Endothelial cell of hepatic sinusoid (primary cell): ENCODE measurements around the gene HSD11B1L.
"Not testable (repeated sequence)": the region's sequence is repeated elsewhere in the genome, so short reads cannot be mapped to it uniquely, and the experiment has no call there.

Experiments
- in situ Hi-C: cut with HindIII; loops from 2 replicates; pipeline ENCODE4 v1.10.0; 2017; ENCODE audit warnings: low sequenced_read_pairs

Gene HSD11B1L

GRCh38 chr19:5719961-5720790 is 39.3 kb downstream of the HSD11B1L start, which contains the start of the genes CATSPERD and LONP1:
Gene CATSPERD, plus strand, starts transcription at chr19:5720637. Its CDS starts 101 bp downstream, at chr19:5720738.
Gene LONP1, minus strand, starts transcription at chr19:5720146. Its CDS starts 14 bp downstream, at chr19:5720132.
- in situ Hi-C loops: no loop called here

GRCh38 chr19:5727453-5728050 is 46.7 kb downstream of the HSD11B1L start:
- in situ Hi-C loops: no loop called here

DNA sequence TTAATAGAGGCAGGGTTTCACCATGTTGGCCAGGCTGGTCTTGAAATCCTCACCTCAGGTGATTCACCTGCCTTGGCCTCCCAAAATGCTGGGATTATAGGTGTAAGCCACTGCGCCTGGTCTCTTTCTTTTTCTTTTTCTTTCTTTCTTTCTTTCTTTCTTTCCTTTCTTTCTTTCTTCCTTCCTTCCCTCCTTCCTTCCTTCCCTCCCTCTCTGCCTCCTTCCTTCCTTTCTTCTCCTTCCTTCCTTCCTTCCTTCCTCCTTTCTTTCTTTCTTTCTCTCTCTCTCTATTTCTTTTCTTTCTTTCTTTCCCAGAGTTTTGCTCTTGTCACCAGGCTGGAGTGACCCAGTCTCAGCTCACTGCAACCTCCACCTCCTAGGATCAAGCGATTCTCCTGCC is 52.3 kb downstream of the HSD11B1L start:
- in situ Hi-C loops: not testable (repeated sequence)
